ENCODE measurements around the gene NCAPG2. TPM values are rescaled to one million over a fixed set of nuclear protein-coding genes. Genes with fewer than 3 reads are reported as not detected.

The NCAPG2 gene
- total and polyA plus RNA-seq, 2 of the 13 experiments (the other 11 are each of a cell fraction or from before 2014, with no cell fraction given) = 15.1 to 30.7 TPM

- TF ChIP-seq ZBTB2 (CRISPR knock-in tag; IDR thresholded peaks at IDR 0.05; ENCODE audit: low read depth) (peak; percentile 88), ZNF883 (CRISPR knock-in tag; IDR thresholded peaks at IDR 0.05; ENCODE audit: not compliant biosample characterization) (no peak), ZNF383 (CRISPR knock-in tag; IDR thresholded peaks at IDR 0.05; ENCODE audit: borderline replicate concordance) (no peak), SP1 (IDR thresholded peaks at IDR 0.05) (0 out of 2 replicates have a peak, but pooled peaks have one; percentile 30), SP1 (CRISPR knock-in tag; IDR thresholded peaks at IDR 0.05) (peak; percentile 73), ZBTB43 (CRISPR knock-in tag; conservative IDR thresholded peaks at IDR 0.05) (peak; percentile 70; the same call in 1 of the 2 replicates), ZNF235 (CRISPR knock-in tag; IDR thresholded peaks at IDR 0.05; ENCODE audit: borderline replicate concordance) (peak; percentile 53; the same call in 1 of the 2 replicates), ZNF782 (CRISPR knock-in tag; IDR thresholded peaks at IDR 0.05; ENCODE audit: borderline replicate concordance) (no peak), GLMP (CRISPR knock-in tag; IDR thresholded peaks at IDR 0.05; ENCODE audit: borderline replicate concordance) (no peak), ZNF83 (CRISPR knock-in tag; IDR thresholded peaks at IDR 0.05; ENCODE audit: borderline replicate concordance) (no peak), CCAR2 (optimal IDR thresholded peaks at IDR 0.05; ENCODE audit: low read depth, low read length) (peak; percentile 27), HBP1 (CRISPR knock-in tag; IDR thresholded peaks at IDR 0.05; ENCODE audit: low read depth) (peak; percentile 73), ZNF280D (CRISPR knock-in tag; IDR thresholded peaks at IDR 0.05) (0 out of 2 replicates have a peak, but pooled peaks have one; percentile 75), ELK4 (CRISPR knock-in tag; IDR thresholded peaks at IDR 0.05; ENCODE audit: borderline replicate concordance) (no peak), ZBTB7A (CRISPR knock-in tag; IDR thresholded peaks at IDR 0.05) (peak; percentile 51; the same call in 1 of the 2 replicates), DNMT3B (CRISPR knock-in tag; conservative IDR thresholded peaks at IDR 0.05) (no peak), ZNF564 (CRISPR knock-in tag; IDR thresholded peaks at IDR 0.05) (no peak; the same call in 1 of the 2 replicates), ZNF7 (CRISPR knock-in tag; IDR thresholded peaks at IDR 0.05) (0 out of 2 replicates have a peak, but pooled peaks have one; percentile 19), ZNF138 (CRISPR knock-in tag; IDR thresholded peaks at IDR 0.05; ENCODE audit: low read depth) (no peak)
Observed at GRCh38 chr7:158704524-158705233, at the start of gene NCAPG2 (continued).

Measured in HepG2 (cell line).